GM21447 (cell line): ENCODE data around the gene LCP2.
"Not testable (repeated sequence)": the region's sequence is repeated elsewhere in the genome, so short reads cannot be mapped to it uniquely, and the experiment has no call there.

Experiments
- ATAC-seq: cut with Tn5 transposase; IDR thresholded peaks from one replicate; pipeline ENCODE4 v1.9.1; 2021; ENCODE audit not compliant: unreplicated experiment

LCP2 gene

DNA sequence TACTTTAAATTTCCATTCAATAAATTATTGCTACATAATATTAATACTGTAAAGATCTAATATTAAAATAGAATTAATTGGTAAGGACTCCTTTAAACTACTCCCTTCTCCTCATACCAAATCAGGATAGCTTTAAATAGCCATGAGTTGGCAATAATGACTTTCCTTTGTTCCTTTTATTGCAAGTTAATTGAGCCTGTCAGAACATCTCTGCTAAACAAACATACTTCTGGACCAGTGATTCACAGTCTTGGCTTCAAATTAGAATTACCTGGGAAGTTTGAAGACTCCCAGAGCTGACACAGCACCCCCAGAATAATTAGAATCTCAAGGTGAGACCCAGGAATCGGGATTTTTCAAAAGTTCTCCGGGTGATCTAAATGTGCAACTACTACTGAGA, 46.1 kb downstream of the LCP2 start:
- ATAC-seq, result no peak

DNA sequence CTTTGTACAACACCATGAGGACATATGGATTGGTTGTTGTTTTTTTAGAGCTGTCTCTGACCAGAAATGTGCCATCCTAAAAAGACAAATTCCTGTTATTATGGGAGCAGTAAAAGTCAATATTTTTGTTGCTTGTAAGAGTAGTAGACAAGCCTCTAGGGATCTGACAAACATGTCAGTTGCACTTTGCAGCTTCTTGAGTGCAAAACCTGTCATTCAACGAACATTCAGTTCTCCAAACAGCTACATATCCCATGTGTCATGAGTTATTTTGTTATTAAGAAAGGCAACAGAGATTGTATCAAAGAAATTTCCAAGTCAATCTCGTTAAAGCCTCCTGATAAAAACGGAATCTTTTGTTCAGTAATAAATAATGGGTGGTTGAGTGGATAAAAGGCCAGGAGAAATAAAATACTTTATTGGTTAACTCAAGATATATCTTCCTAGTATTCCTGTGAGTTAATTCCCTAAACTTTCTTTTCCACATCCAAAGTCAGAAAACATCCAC, 46.7 kb downstream of the LCP2 start:
- no peak for ATAC-seq

DNA sequence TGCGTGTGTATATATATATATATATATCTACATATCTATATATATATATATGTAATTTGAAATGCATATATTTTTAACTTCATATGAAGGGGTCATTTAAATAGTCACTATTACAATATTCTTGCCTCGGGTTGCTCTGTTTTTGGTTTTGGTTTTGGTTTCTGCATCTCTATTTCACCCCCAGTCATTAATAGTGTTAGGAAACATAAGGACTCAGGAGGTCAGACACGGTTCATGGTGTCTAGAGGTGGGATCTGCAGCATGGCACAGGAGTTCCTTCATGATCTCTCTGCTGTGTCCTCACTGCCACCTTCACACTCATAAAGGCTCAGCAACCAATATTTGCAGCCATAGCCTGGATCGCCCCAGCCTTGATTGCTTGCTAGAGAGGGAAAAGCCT, 48.2 kb downstream of the LCP2 start:
- no peak for ATAC-seq

DNA sequence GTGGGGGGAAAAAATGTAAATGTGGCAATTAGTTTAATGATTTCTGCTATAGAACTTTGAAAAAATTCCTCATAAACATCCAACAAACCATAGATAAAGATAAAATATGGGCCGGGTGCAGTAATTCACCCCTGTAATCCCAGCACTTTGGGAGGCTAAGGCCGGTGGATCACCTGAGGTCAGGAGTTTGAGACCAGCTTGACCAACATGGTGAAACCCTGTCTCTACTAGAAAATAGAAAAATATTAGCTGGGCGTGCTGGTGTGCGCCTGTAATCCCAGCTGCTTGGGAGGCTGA, 48.7 kb downstream of the LCP2 start:
- ATAC-seq, result not testable (repeated sequence)

DNA sequence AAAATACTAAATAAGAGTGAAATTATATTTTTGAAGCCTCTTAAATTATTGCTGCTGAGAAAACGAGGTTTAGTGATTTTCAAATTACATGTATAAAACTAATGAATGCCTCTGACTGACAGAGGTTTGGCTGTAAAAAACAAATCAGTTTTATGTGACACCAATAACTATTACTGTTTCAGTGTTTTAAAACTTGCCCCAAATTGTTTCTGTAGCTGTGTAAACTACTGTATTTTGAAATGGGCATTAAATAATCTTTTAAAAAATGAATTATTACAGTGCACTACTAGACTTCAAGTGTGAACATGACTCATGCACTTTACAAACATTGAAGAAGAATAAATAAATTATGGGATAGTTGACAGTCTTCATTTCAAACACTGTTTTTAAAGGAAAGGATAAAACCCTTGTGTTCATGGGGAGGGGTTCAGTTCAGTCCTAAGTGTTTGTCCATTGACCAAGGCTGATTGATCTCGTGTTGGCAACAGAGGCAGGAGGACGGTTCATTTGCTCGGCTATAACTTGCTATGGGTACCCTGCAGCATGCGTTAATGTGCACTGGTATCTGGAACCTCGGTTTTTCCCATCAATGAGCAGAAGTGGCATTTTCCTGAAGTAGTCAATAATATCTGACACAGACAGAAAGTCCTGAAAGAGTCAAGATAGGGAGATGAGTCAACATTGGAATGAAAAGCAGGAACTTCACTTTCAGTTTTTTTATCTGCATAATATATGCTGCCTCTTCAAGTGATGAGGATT, 49.2 kb downstream of the LCP2 start:
- ATAC-seq, result no peak

DNA sequence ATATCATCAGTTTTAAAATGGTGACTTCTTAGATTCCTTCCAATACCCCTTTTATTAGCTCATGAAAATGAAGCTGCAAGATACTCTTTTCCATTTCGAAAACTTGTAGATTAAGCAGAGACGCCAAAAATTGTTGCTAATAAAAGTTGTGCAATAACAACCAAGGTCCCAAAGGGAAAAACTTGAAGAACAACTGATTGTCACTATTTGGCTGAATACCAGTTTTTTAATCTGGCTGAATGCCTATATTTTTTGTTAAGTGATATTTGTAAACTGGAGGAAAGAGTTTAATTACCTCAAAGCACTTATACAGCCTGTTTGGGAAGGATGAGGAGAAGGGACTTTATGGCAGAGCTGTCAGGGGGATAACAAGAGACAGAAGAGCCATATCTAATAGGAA, 50.2 kb downstream of the LCP2 start:
- ATAC-seq, result no peak

DNA sequence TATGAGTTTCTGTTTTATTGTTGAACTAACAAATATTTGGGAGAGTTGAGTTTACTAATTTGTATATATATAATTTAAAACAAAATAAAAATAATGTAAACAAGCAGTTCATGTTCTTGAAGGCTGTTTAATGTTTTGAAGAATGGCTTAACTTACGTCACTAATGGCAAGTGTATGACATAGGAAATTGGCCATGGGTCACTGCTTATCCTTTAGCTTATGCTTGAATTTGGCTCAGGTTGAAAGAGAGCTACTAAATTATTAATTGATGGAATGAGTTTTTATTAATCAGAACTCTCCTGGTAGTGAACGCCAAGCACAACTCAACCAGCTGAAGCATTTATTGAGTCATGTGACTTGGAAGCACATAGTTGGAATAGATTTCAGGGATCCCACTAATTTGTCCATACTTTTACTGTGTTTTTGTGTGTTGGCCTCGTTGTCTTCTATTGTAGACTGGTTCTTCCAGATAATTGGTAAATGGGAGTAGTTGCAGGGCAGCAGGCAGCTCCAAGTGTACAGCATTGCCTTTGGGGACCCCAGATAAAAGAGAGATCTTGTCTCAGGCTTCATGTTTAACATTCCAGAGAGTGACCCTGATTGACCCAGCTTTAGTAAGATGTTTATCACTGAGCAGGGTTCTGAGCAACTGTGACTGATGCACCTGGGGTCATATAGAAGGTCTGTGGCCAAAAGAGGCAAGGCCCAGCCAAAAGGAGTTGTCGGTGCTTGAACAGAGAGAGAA, 51.3 kb downstream of the LCP2 start:
- ATAC-seq, result no peak

DNA sequence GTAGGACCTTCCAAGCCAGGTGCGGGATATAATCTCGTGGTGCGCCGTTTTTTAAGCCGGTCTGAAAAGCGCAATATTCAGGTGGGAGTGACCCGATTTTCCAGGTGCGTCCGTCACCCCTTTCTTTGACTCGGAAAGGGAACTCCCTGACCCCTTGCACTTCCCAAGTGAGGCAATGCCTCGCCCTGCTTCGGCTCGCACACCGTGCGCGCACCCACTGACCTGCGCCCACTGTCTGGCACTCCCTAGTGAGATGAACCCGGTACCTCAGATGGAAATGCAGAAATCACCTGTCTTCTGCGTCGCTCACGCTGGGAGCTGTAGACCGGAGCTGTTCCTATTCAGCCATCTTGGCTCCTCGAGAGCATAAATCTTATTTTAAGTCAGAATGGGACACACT, 52.1 kb downstream of the LCP2 start:
- ATAC-seq, result not testable (repeated sequence)

DNA sequence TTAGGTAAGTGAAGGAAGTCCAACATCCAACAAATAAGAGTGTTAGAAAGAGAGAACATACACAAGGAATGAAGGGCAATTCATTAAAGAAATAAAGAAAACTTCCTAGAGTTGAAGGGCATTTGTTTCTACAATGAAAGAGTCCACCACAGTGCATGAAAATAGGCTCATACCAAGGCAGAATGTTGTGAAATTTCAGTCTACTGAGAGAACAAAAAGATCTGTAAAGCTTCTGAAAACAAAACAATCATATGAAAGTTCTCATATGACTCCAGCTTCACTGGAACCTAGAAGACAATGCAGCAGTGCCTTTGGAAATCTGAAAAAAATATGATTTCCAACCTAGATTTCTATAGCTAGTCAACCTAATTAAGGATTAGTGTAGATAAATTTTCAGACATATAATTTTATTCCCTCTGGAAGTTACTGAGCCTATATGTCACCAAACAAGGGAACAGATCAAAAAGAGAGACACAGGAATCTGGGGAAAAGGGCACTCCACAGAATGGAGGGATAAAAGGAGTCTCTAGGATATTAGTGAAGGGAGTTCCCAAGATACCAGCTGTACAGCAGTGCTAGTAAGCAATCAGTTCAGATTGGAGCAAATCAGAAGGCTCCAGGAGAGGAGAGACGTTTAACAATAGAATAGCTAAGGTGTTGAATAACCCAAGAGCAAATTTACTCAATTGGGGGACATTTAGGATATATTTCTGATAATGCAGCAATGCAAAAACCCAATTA, 59.0 kb downstream of the LCP2 start:
- no peak for ATAC-seq

DNA sequence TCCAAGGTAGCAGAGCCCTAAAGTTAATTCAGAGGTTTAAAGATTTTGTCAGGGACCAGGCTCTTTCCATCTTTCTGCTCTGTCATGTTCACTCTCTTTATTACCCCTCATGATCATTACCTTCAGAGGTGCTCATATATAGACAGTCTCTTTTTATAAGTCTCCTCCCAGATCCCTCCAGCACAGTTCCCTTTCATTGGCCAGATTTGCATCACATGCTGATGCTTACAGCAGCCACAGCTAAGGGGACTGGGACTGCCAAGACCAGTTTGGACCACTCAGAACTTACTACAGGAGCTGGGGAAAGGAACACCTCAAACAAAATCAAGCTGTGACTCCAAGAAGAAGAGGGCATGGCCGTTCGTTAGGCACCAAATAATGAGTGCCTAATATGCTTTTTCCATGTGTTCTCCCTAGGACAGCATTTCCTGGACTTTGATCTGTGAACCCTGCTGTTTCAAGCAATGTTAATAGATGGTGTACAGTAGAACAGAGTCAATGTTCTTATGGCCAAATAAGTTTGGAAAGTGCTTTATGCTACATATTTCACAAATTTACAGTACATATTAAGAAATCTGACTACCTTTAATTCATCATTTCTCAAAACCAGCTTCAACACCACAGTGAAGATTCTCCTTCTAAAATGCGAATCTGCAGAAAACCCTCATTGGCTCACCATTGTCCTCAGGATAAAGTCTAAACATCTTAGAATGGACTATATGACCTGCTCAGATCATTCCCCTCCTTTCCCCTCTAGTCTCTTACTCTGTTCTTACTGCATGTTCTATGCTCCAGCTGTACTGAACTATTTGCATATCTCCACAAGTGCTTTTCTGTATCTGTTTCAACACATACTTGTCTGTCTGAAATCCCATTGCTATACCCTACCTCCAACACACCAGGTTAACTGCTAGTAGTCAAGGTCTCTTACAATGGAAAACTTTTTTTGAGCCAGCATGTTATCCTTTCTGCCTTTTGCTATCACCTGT, 61.4 kb downstream of the LCP2 start:
- no peak for ATAC-seq

DNA sequence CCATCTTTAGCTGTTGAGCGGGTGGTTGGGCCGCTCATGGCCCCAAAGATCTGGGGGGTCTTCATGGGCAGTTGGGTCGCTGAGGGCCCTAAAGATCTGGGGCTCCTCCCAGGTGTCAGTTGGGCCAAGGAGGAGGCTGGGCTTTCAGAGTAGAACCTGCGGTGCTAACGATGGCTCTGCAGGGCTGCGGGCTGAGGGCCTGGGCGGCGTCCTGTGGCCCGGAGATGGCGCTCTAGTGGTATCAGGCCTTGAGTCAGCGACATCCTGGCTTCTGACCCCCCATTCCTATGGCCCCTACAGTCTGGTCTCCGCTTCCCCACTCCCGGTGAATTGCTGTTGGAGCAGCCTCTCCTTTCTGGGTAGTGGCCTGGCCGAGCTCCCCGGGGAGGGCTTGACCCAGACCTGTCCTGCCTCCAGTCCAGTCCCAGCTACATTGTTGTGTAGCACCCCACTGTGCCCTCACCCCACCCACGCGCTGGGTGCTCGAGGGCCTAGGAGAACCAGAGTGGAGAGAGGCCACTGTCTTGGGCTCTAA, 64.2 kb downstream of the LCP2 start:
- ATAC-seq, result no peak

DNA sequence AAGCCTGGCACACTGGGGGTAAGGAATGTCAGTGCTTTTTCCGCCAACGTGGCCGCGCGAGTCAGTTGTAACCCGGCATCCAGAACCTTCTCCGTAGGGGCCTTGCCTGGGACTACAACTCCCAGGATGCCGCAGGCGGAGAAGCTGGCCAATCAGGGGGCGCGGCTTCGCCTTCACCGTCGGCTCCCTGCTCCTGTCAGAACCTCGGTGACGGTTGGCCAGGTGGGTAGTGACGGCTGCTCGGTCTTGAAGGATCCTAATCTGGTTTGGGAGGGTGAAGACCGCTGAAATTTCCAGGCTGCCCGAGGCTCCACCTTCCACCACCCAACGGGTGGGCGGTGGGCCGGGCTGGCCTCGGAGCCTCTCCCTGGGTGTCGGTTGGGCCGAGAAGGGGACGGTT, 64.8 kb downstream of the LCP2 start, which contains the start of gene C5orf58:
Gene C5orf58, plus strand, starts transcription at position 200 of the 400 bp plus-strand sequence. CDS start 1,992 bp downstream, outside the sequence.
- ATAC-seq, result no peak

DNA sequence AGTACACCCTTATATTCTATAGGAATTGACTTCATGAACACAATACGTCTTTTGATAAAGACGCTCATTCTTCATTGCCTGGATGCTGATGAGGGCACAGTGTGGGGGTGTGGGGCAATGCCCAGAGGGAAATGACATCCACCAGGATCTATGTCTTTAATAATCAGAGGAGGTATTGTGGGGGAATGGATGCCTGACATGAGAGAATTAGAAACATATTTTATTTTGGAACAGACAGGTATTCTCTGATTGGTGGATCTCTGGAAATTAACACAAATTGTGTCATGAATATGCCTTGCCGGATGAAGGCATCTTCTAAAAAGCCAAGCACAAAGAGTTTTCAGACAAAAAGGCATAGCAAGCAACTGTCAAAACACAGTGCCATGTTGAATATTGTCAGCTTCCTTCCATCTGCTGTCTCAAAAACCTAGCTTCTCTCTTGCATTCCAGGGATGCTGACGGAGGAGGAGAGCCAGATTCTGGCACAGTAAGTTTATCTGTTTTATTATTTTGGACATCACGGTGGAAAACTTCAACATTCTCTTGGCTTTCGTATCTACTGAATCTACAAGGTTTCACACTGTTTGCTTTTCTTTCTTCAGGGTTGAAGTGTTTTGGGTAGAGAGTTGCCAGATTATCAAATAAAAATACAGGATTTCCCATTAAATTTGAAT, 68.7 kb downstream of the LCP2 start:
- no peak for ATAC-seq

DNA sequence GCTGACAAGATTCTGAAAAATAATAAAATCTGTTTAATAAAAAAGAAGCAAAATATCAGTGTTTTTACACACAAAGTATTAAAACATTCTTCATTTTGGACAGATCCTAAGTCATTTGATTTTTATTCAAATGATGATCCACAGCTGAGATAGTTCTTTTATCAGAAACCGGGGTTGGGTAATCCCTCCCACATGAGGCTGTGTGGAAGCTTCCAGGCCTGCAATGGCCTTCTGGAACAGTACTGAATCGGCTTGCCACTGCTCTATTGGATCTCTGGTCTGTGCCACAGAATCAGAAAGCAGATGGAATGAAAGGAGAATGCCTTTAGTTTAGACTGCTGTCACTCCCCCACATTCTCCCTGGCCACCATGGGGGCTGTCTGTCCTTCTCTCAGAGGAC, 70.9 kb downstream of the LCP2 start:
- ATAC-seq, result no peak

DNA sequence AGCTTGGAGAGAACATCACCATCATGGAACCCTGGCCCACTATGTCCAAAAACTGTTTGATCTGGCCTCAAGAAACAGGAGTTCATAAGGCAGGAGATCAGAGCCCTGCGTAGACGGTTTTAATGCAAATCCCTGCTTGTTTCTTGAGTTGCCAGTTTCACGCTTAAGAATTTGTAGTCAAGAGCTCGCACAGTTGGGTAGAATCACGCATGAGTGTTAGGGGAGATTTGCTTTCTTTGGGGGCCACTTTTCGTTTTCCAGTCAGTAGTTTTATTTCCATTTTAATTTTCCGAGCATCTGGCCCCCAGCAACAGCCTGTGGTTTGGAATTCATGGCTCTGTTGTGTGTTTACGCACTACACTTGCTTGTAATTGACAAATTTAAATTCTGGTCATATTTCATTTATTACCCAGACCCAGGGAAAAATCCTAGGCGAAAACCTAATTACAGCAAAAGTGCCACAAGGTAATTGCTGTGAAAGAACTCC, 71.4 kb downstream of the LCP2 start:
- no peak for ATAC-seq

DNA sequence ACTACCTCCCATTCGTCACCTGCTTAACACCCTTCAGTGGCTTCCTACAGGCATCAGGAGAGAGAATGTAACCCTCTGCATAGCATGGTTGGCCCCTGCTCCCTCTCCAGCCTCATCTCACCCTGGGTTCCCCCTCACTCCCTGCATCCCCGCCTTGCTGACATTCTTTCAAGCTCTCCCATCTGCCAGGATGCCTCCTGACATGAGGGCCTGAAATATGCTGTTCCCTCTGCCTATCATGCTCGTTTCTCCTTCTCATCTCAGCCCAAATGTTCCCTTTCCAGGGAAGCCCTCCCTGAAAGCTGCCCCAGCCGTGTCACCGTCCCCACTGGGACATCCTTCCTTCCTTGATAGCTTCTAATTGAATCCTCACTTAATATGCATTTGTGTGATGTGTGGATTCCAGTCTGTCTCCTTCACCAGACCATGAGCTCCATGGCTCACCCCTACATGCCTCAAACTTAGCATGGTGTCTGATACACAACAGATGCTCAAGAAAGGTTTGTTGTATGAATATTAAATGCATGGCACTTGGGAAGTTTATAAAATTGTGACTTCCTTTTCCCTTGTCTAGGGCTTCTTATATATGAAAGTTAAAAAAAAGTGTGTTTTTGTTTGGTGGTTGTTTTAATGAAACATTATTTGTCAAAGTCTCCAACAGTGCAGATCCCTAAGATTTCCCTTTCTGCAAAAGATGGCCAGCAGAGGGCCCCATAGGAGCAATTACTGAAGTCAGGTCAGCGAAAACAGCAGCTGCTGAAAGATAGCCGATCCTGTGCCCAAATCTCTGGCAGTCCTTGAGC, 72.0 kb downstream of the LCP2 start:
- no peak for ATAC-seq

DNA sequence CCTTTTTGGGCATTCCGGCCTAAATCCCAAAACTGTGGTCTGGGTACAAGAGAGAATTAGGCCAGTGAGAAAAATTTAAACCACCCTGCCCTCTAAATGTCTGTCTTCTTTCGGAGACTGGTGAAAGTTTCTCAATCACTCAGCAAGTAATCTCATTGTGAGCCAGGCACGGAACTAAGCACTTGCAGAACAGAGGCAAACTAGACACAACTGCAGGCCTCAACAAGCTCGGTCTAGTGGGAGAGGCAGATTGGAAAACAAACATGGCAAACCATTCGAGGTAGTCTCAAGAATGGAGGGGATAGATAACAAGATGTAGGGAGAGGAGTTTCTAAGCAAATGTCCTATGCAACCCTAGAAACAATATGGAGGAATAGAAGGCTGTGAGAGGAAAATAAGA, 73.7 kb downstream of the LCP2 start:
- no peak for ATAC-seq

DNA sequence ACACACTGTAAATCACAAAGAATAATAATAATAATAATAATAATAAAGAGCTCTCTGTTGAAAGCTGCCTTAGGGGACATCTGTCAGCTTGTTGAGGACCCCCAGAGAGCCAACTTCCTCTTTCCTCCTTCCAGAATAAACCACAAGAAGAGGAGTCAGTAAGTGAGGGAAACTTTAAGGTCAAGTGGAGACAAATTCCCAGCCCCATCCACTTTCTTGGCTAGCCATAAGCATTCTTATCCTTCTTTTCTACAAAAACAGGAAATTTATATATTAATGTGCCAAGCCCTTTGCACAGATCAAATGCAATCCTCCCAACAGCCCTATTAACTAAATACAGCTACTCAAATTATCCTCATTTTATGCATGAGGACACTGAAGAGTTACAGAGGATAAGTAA, 74.2 kb downstream of the LCP2 start:
- ATAC-seq, result no peak

DNA sequence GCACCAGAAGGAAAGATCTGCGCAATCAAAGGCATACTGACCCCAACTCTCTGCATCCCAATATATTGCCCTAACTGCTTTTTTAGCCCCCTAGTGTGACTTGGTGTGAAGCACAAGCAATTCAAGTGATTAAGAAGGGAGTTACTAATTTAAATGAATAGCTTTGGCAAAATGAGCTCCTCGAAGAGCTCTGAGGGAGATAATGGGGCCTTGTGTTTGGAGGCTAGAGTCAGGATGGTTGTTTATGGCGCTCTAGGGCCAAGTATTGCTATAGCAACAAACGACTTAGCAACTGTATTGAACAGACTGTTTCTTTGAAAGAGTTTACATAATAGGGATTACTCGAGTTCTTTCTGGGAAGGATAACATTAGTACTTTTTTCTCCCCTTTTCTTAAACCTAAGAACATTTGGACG, 76.2 kb downstream of the LCP2 start:
- ATAC-seq, result no peak
